Thyroid gland (tissue), 4 donors: ENCODE results near the gene SETD7. TPM values are rescaled to one million over a fixed set of nuclear protein-coding genes. Genes with fewer than 3 reads are reported as not detected.

Experiments used
- DNase-seq, 2 donors: peaks; one replicate each; pipeline ENCODE4 v3.0.0-alpha.2; 2019
- H3K27ac ChIP-seq, 3 donors: fragments of 200-600 bp; sonication (generic); 1 replicate in 2 of 3; 2 replicates in 1 of 3; pipeline ENCODE4 v1.5.1; 2016 to 2019; ENCODE audit warnings: mild to moderate bottlenecking in 1 of 3, moderate library complexity in 1 of 3
- H3K27me3 ChIP-seq: fragments of 200-600 bp; sonication (generic); one replicate; pipeline ENCODE4 v1.5.1; 2019
- H3K36me3 ChIP-seq, 2 donors: fragments of 200-600 bp; sonication (generic); one replicate each; pipeline ENCODE4 v1.5.1; 2016 to 2019
- H3K4me1 ChIP-seq, 2 donors: fragments of 200-600 bp; sonication (generic); one replicate each; pipeline ENCODE4 v1.5.1; 2017 to 2019
- H3K4me3 ChIP-seq, 3 donors: fragments of 200-600 bp; sonication (generic); replicated peaks in 1 of 3; 1 replicate in 2 of 3; 2 replicates in 1 of 3; pipeline ENCODE4 v1.5.1; 2016; ENCODE audit warnings: mild to moderate bottlenecking in 1 of 3
- H3K9me3 ChIP-seq: fragments of 200-600 bp; sonication (generic); one replicate; pipeline ENCODE4 v1.5.1; 2017
- CTCF ChIP-seq, 6 experiments: fragments of 200-600 bp in 3 of 6; fragments of 450-650 bp in 3 of 6; sonication (generic) in 3 of 6; IDR thresholded peaks; one replicate each; pipeline ENCODE4 v1.5.1; 2016 to 2019; ENCODE audit warnings: antibody characterized with exemption in 6 of 6, mild to moderate bottlenecking in 2 of 6, inconsistent platforms in 1 of 6, moderate library complexity in 1 of 6
- POLR2A ChIP-seq, 2 donors: fragments of 450-650 bp; IDR thresholded peaks; one replicate each; pipeline ENCODE4 v1.6.1; 2017; ENCODE audit warnings: antibody characterized with exemption in 2 of 2, mild to moderate bottlenecking in 2 of 2, moderate library complexity in 1 of 2
- WGBS, 2 donors: methylation state at CpG; one replicate each; pipeline ENCODE4 v1.1.5; 2017; 5-methylcytosine and 5-hydroxymethylcytosine counted together
- intact Hi-C: fragments of 100-400 bp; cut with DNase I; formaldehyde crosslinking; loops from one replicate; pipeline ENCODE4 v1.15.1; 2023
- total RNA-seq, 4 donors: library from RNA; depleted of rRNA; stranded (reverse); fragments of >200 nt; gene quantifications; one replicate each; pipeline ENCODE4 v1.2.3, GENCODE V29; 2016

SETD7 gene
- total RNA-seq, 4 donors from 2014 or later = 33.3 to 73.0 (median 37.1) TPM

- Histone ChIP-seq H3K4me1 (no peaks in the 10 kb centered on the region), H3K4me3 (no peak overlapping the region), H3K9me3 (no peaks in the 10 kb centered on the region), H3K27me3 (no peaks in the 10 kb centered on the region), H3K27ac (no peak overlapping the region), H3K36me3 (peaks cover 9 to 19% of the 10 kb centered on the region in 2 donors)
- no peak for DNase-seq
- TF ChIP-seq CTCF (IDR thresholded peaks at IDR 0.05) (no peak), POLR2A (IDR thresholded peaks at IDR 0.05) (no peak)
- intact Hi-C loops = no loop called here
- WGBS, 2 donors = 46 to 49% methylated on average over 4 of the region's 4 CpGs
These were observed 40.5 kb downstream of the SETD7 start for GRCh38 chr4:139515531-139515958.

- H3K27ac ChIP-seq = no peak overlapping the region
- no peak overlapping the region for H3K4me3 ChIP-seq
- 87 to 89% methylated on average over 8 of the region's 8 CpGs for WGBS, 2 donors
- H3K4me1 ChIP-seq = no peaks in the 10 kb centered on the region
- no peak for DNase-seq
- intact Hi-C loops = no loop called here
- no peaks in the 10 kb centered on the region for H3K27me3 ChIP-seq
- H3K9me3 ChIP-seq = no peaks in the 10 kb centered on the region
- no peak for TF ChIP-seq CTCF (IDR thresholded peaks at IDR 0.05)
- no peak for TF ChIP-seq POLR2A (IDR thresholded peaks at IDR 0.05)
- peaks cover 13 to 19% of the 10 kb centered on the region in 2 donors for H3K36me3 ChIP-seq
These were observed 41.5 kb downstream of the SETD7 start for GRCh38 chr4:139514382-139515059.

GRCh38 chr4:139511320-139511719 is 44.7 kb downstream of the SETD7 start:
- no peaks in the 10 kb centered on the region for H3K9me3 ChIP-seq
- H3K27ac ChIP-seq = no peak overlapping the region
- no peak for DNase-seq
- no peaks in the 10 kb centered on the region for H3K4me1 ChIP-seq
- H3K36me3 ChIP-seq = peaks cover 10 to 12% of the 10 kb centered on the region in 2 donors
- 80 to 87% methylated on average over 10 of the region's 10 CpGs for WGBS, 2 donors
- intact Hi-C loops = no loop called here
- no peaks in the 10 kb centered on the region for H3K27me3 ChIP-seq
- no peak for TF ChIP-seq POLR2A (IDR thresholded peaks at IDR 0.05)
- no peak for TF ChIP-seq CTCF (IDR thresholded peaks at IDR 0.05)
- H3K4me3 ChIP-seq = no peak overlapping the region

- peak; percentile 19 to 23 for DNase-seq
- no peak for TF ChIP-seq POLR2A (IDR thresholded peaks at IDR 0.05)
- TF ChIP-seq CTCF (IDR thresholded peaks at IDR 0.05) = peak in 2 of 6 experiments; percentile 31 to 40
- Histone ChIP-seq H3K36me3 (peaks cover 7 to 10% of the 10 kb centered on the region in 2 donors), H3K27ac (no peak overlapping the region), H3K4me1 (no peaks in the 10 kb centered on the region), H3K9me3 (no peaks in the 10 kb centered on the region), H3K27me3 (no peaks in the 10 kb centered on the region), H3K4me3 (no peak overlapping the region)
- 80 to 91% methylated on average over 6 of the region's 6 CpGs for WGBS, 2 donors
- intact Hi-C loops = no loop called here
These were observed 46.1 kb downstream of the SETD7 start for GRCh38 chr4:139509727-139510410.
